C4-2B (cell line): ENCODE data around the gene SULT6B1.
"Not testable (repeated sequence)": the region's sequence is repeated elsewhere in the genome, so short reads cannot be mapped to it uniquely, and the experiment has no call there.

Experiments
- H3K27ac ChIP-seq: fragments of 450-650 bp; 2 replicates; pipeline ENCODE4 v1.5.1; 2017
- ZFX ChIP-seq: fragments of 450-650 bp; IDR thresholded peaks from 2 replicates; pipeline ENCODE4 v1.6.1; 2017
- TF ChIP-seq, protein P1 (sequence below): fragments of 450-650 bp; conservative IDR thresholded peaks from 2 replicates; pipeline ENCODE4 v1.5.1; 2017; ENCODE audit warnings: mild to moderate bottlenecking

Gene SULT6B1

DNA sequence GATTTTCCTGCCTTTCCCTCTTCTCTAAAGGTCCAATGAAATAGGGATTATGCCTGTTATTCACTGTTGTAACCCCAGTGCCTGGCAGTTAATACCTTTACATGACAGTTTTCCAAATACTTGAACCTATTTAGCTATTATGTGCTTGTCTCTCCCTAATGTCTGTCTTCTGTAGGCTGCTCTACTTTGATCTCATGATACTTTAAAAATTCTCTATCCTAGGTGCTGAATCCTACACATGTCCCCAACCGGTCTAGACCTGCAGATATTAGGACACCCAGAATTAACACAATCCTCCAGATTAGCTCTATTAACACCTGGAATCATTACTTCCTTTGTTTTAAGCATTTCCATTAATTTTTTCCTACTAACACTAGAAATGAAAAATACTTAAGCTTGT, 35.6 kb upstream of the SULT6B1 start:
- no peak for TF ChIP-seq ZFX
- TF ChIP-seq, protein P1, sequence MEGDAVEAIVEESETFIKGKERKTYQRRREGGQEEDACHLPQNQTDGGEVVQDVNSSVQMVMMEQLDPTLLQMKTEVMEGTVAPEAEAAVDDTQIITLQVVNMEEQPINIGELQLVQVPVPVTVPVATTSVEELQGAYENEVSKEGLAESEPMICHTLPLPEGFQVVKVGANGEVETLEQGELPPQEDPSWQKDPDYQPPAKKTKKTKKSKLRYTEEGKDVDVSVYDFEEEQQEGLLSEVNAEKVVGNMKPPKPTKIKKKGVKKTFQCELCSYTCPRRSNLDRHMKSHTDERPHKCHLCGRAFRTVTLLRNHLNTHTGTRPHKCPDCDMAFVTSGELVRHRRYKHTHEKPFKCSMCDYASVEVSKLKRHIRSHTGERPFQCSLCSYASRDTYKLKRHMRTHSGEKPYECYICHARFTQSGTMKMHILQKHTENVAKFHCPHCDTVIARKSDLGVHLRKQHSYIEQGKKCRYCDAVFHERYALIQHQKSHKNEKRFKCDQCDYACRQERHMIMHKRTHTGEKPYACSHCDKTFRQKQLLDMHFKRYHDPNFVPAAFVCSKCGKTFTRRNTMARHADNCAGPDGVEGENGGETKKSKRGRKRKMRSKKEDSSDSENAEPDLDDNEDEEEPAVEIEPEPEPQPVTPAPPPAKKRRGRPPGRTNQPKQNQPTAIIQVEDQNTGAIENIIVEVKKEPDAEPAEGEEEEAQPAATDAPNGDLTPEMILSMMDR: no peak
- no peak overlapping the region for H3K27ac ChIP-seq

DNA sequence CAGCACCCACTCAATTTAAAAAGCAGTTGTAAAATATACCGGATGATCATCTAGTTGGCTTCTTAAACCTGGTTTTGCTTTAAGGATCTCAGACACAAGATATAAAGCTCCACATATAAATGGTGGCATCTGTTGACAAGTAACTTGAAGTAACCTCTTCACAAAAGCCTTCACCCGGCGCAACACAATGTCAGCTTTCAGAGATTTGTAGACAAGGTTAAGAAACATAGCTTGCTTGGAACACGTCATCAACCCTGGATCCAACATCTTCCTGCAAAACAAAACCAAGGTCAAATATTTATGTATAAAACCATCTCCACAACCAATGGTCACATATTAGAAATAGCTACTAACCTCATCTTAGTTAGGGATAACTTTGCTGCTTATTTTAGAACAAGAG, 34.7 kb upstream of the SULT6B1 start:
- no peak overlapping the region for H3K27ac ChIP-seq
- TF ChIP-seq, protein P1: no peak
- TF ChIP-seq ZFX: no peak

DNA sequence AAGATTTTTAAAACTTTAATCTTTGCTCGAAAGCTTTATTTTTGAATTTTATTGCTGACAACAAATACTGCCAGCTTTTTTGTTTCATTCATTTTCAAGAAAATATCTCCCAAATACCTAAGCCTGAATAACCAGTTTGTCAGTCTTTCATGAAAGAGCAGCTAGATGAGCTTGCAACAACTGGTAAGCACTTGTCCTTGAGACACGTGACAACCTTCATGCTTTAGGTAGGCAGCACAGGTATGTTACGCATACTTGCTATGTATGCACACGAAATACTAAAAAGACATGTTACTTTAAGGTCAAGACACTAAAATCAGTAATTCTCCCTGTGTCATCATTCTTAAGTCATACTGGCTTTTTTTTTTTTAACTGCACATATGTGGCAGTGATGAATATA, 30.6 kb upstream of the SULT6B1 start:
- TF ChIP-seq, protein P1: no peak
- TF ChIP-seq ZFX: no peak
- H3K27ac ChIP-seq: no peak overlapping the region

DNA sequence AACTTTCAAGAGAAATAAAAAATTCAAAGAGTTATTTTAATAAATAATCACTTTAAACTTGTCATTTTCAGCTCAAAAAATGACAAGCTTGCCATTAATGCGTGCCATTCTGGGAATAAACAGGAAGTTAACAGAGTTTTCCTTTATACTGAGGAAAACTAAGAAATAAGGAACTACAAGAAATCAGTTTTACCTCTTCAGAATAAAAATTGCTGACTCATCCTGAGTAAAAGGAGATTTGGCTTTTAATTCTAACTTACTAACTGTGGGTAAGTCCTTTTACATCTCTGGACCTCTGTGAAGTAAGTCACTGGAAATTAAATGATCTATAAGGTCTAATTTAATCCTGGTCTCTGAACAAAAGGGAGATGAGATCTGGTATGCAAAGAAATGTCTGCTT, 26.8 kb upstream of the SULT6B1 start:
- TF ChIP-seq, protein P1: no peak
- TF ChIP-seq ZFX: no peak
- H3K27ac ChIP-seq: no peak overlapping the region

DNA sequence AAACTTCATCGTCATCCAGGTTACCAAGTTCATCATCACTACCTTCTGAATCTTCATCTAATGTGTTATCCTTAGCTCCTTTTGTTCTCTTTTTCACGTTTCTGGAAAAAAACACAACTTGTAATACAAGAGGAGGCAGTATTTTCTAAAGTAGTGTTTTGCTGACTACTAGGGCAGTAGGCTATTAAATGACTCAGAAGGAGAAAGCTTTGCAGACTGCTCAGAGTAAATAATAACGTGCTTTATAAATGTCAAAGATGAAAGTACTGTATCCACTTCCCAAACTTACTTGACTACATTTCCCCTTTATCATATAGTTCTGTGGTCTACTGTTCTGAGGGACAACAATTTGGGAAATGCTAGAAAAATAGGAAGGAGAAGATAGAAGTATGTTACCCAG, 23.5 kb upstream of the SULT6B1 start:
- no peak for TF ChIP-seq ZFX
- TF ChIP-seq, protein P1: no peak
- H3K27ac ChIP-seq: no peak overlapping the region

DNA sequence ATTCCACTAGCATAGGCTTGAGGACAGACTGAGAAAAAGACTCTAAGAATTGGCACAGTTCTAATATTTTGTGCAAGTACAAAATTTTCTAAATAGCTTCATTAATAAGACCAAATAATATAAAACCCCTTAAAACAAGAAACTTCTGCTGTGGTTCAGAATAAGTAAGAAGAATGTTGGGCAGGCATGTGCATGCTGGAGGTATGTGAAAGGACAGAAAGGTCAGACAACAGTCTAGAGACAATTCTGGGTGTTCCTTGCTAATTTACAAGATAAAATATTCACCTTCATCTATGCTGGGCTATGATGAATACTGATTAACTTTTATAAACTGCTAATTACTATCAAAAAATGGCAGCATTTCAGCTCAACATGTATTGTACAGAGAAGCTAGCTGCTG, 22.7 kb upstream of the SULT6B1 start:
- H3K27ac ChIP-seq: no peak overlapping the region
- TF ChIP-seq, protein P1: no peak
- TF ChIP-seq ZFX: no peak

DNA sequence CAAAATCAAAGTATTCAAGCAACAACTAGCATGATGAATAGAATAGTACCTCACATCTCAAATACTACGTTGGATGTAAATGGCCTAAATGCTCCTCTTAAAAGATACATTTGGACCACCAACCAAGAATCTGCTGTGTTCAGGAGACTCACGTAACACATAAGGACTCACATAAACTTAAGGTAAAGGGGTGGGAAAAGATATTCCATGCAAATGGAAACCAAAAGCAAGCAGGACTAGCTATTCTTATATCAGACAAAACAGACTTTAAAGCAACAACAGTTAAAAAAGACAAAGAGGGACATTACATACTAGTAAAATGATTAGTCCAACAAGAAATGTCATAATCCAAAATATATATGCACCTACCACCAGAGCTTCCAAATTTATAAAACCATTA, 18.3 kb upstream of the SULT6B1 start:
- not testable (repeated sequence) for H3K27ac ChIP-seq

DNA sequence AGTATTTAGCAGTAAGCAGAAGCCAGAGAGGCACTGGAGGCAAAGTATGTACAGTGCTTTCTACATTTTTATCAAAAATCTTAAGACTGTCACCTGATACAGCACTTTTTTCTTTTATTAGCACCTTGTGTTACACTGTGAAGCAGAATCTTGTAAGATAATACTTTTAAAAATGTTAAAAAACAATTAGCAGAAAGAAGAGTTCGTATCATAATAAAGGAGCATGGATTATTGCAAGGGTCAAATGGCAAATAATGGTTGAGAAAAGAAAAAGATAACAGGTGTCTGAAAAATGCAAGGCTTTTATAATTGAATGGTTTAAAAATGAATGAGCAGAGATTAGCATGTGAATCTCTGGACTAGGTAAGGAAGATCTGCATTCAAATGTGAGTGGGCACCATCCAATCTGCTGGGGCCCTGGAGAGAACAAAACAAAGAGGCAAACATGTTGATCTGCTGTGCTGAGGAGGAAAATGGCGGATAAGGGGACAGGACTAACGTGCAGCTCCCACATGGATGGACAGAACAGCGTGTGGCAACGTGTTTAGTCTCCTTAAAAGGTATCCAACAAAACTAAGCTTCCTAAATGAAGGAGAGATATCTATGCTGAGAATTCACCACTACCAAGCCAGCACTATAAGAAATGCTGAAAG, 17.3 kb upstream of the SULT6B1 start:
- no peak overlapping the region for H3K27ac ChIP-seq
- TF ChIP-seq, protein P1: no peak
- TF ChIP-seq ZFX: no peak

DNA sequence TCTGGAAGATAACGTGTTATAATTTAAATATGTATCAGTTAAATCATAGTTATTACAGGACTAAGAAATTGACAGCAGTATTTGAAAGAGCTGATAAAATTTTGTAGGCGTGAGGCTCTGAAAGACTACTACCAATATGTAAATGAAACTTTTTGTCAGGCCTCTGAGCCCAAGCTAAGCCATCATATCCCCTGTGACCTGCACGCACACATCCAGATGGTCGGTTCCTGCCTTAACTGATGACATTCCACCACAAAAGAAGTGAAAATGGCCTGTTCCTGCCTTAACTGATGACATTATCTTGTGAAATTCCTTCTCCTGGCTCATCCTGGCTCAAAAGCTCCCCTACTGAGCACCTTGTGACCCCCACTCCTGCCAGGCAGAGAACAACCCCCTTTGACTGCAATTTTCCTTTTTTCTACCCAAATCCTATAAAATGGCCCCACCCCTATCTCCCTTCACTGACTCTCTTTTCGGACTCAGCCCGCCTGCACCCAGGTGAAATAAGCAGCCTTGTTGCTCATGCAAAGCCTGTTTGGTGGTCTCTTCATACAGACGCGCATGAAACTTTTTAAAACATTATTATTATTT, 16.7 kb upstream of the SULT6B1 start:
- H3K27ac ChIP-seq: not testable (repeated sequence)
